WERI-Rb-1 (cell line): ENCODE data around the gene ZNF319.

ENCODE experiments used
- DNase-seq: peaks from one replicate; pipeline ENCODE4 v3.0.0-alpha.2; 2020
- H3K27ac ChIP-seq: fragments of 250-450 bp; sonication (Bioruptor Pico); 2 replicates; pipeline ENCODE4 v1.5.1; 2020; ENCODE audit warnings: mild to moderate bottlenecking, moderate library complexity
- H3K27me3 ChIP-seq: fragments of 250-450 bp; sonication (Bioruptor Pico); 2 replicates; pipeline ENCODE4 v1.5.1; 2021; ENCODE audit warnings: mild to moderate bottlenecking, low read depth, moderate library complexity; ENCODE audit not compliant: insufficient read depth, severe bottlenecking
- H3K36me3 ChIP-seq: fragments of 250-450 bp; sonication (Bioruptor Pico); 2 replicates; pipeline ENCODE4 v1.5.1; 2020; ENCODE audit warnings: mild to moderate bottlenecking, moderate library complexity
- H3K4me3 ChIP-seq: 2 replicates; pipeline ENCODE4 v1.5.1; 2011; ENCODE audit warnings: low read depth, mild to moderate bottlenecking, control low read depth, low read length
- H3K9me3 ChIP-seq: fragments of 250-450 bp; sonication (Bioruptor Pico); 2 replicates; pipeline ENCODE4 v1.5.1; 2021; ENCODE audit warnings: mild to moderate bottlenecking, moderate library complexity; ENCODE audit not compliant: severe bottlenecking
- CTCF ChIP-seq: IDR thresholded peaks from 2 replicates; pipeline ENCODE4 v1.5.1; 2011; ENCODE audit warnings: low read depth, mild to moderate bottlenecking, control low read depth, inconsistent platforms, low read length

ZNF319 gene

GRCh38 chr16:58025351-58026138, 25.1 kb upstream of the ZNF319 start, which contains the start of gene MMP15:
Gene MMP15, plus strand, starts transcription at chr16:58025754. Its CDS starts 597 bp downstream, at chr16:58026351.
- Histone ChIP-seq H3K27me3 (no peaks in the 10 kb centered on the region), H3K27ac (peak within 1 kb of the TSS; percentile 57)

GRCh38 chr16:58024486-58025350, 24.2 kb upstream of the ZNF319 start:
- H3K27me3 ChIP-seq, result no peaks in the 10 kb centered on the region
- no peaks in the 10 kb centered on the region for H3K9me3 ChIP-seq
- no peak for TF ChIP-seq CTCF
- H3K4me3 ChIP-seq, result peak overlapping the region; percentile 74
- peak overlapping the region; percentile 13; the same call in 1 of the 2 replicates for H3K27ac ChIP-seq
- H3K36me3 ChIP-seq, result no peaks in the 10 kb centered on the region
- DNase-seq, result peak; percentile 38

More at GRCh38 chr16:58025351-58026138, 25.1 kb upstream of the ZNF319 start, which contains the start of gene MMP15:
- Histone ChIP-seq H3K9me3 (no peaks in the 10 kb centered on the region), H3K36me3 (no peaks in the 10 kb centered on the region), H3K4me3 (peak within 1 kb of the TSS; percentile 74)
- peak; percentile 91 for DNase-seq
- TF ChIP-seq CTCF, result no peak

GRCh38 chr16:58022601-58023371, 22.3 kb upstream of the ZNF319 start:
- DNase-seq, result no peak
- no peak overlapping the region for H3K4me3 ChIP-seq
- TF ChIP-seq CTCF, result no peak
- no peak overlapping the region for H3K27ac ChIP-seq
- H3K36me3 ChIP-seq, result no peaks in the 10 kb centered on the region
- H3K9me3 ChIP-seq, result no peaks in the 10 kb centered on the region
- no peaks in the 10 kb centered on the region for H3K27me3 ChIP-seq

- Histone ChIP-seq H3K27ac (no peak overlapping the region), H3K36me3 (0 out of 2 replicates have a peak, but pooled peaks cover 2% of the 10 kb centered on the region), H3K9me3 (no peaks in the 10 kb centered on the region), H3K4me3 (no peak overlapping the region), H3K27me3 (no peaks in the 10 kb centered on the region)
- no peak for DNase-seq
- TF ChIP-seq CTCF, result no peak
Observed at GRCh38 chr16:58021661-58022551, 21.4 kb upstream of the ZNF319 start.
